GM18505 (cell line): Measurements from ENCODE around the gene BAIAP2L1.

Source experiments
- ATAC-seq: cut with Tn5 transposase; IDR thresholded peaks from one replicate; pipeline ENCODE4 v1.9.1; 2021; ENCODE audit not compliant: unreplicated experiment
- POLR2A ChIP-seq: IDR thresholded peaks from 4 replicates; pipeline ENCODE4 v1.6.1; 2011; ENCODE audit warnings: borderline replicate concordance; ENCODE audit not compliant: insufficient read depth, insufficient read length; ENCODE audit errors: extremely low read depth

BAIAP2L1 gene

GRCh38 chr7:98315318-98315993 is 85.4 kb downstream of the BAIAP2L1 start:
- ATAC-seq = peak; percentile 75
- no peak for TF ChIP-seq POLR2A

- ATAC-seq = no peak
- TF ChIP-seq POLR2A = no peak
Observed at GRCh38 chr7:98314469-98314868, 86.4 kb downstream of the BAIAP2L1 start.

DNA sequence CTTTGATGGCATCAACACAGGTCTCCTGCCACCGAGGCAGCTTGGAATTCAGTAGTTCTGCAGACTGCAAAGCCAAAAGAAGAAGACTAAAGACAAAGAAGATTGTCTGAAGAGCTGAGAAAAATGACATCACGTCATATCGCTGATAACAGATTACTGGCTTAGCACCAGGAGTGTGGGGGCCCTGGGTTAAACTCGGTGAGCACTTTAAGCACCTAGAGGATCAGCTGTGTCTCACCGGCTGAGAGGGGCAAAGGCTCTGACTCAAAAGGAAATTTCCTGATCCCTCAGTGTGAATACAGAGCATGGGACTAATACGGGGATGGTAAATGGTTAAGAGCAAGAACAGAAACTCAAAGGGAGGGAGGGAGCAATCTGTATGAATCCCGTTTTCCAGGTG is 88.7 kb downstream of the BAIAP2L1 start:
- TF ChIP-seq POLR2A = no peak
- ATAC-seq = no peak

GRCh38 chr7:98309566-98309965 is 91.3 kb downstream of the BAIAP2L1 start:
- no peak for ATAC-seq

GRCh38 chr7:98307971-98308466 is 92.9 kb downstream of the BAIAP2L1 start:
- no peak for TF ChIP-seq POLR2A
- no peak for ATAC-seq

More at GRCh38 chr7:98309566-98309965, 91.3 kb downstream of the BAIAP2L1 start:
- no peak for TF ChIP-seq POLR2A

- ATAC-seq = no peak
- TF ChIP-seq POLR2A = no peak
Observed at GRCh38 chr7:98305951-98306535, 94.8 kb downstream of the BAIAP2L1 start.

GRCh38 chr7:98303906-98304305 is 97.0 kb downstream of the BAIAP2L1 start:
- no peak for ATAC-seq
- no peak for TF ChIP-seq POLR2A

GRCh38 chr7:98303176-98303865 is 97.6 kb downstream of the BAIAP2L1 start:
- no peak for ATAC-seq
- TF ChIP-seq POLR2A = no peak

DNA sequence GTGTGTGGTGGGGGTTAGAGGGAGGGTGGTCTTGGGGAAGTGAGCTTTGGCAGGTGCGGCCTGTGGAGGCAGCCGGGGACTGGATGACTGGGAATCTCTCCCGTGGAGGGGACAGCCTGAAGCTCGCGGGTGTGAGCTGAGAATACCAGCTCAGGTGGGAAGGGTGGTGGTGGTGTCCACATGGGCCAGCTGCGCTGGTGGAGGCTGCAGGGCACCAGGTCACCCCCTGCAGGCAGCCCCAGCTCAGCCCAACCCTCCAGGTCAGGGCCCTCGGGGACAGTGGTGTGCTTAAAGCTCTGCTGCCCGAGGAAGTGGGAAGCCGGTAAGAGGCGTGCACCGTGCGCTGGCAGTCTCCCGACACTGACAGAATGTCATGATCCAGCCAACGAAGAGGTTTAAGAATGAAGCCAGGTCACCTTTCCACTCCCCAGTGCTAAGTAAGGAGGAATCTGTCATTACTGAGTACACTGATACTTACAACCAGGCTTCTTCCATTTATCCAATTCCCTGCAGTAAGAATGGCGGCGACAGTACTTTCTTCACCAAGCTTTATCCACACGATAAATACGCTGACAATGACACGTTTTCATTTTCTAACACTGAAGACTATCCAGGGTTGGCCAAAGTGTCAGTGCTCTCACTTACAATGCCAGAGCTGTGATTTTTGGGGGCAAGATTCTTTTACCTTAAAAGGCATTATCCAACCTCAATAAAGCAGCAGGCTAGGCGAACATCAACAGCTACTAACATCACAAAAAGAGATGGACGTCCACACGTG is 99.0 kb downstream of the BAIAP2L1 start:
- ATAC-seq = no peak
- TF ChIP-seq POLR2A = no peak

GRCh38 chr7:98300595-98301372 is 100.1 kb downstream of the BAIAP2L1 start:
- ATAC-seq = no peak
- TF ChIP-seq POLR2A = no peak

DNA sequence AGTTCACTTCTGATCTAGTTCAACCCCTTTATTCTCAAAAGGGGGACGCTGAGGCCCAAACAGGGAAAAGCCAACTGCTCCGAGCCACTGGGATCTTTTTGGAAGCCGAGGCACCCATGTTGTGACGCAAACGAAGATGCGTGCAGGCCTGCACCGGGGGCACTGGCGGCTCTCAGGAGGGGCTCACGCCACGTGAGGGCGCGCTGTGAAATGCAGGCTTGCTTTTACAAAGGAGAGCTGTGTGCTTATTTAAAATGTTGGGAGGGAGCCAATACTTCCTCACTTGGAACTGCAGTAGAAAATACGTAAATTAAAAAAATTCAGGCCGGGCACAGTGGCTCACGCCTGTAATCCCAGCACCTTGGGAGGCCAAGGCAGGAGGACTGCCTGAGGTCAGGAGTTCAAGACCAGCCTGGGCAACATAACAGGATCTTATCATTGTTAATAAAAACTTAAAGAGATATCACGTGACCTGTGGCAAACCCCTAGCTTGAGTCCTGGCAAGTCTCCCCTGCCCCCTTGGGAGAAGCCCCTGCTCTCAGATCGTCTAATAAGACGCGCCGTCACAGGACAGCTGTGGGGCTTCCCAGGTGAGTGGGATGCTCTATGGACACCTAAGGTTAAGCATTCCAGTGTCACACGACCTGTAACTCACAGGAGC is 103.1 kb downstream of the BAIAP2L1 start:
- no peak for TF ChIP-seq POLR2A
- no peak for ATAC-seq

- ATAC-seq = no peak
- no peak for TF ChIP-seq POLR2A
Observed at GRCh38 chr7:98296833-98297232, 104.1 kb downstream of the BAIAP2L1 start.
